Endothelial cell of hepatic sinusoid (primary cell): ENCODE data around the gene TPT1.

ENCODE experiments used
- in situ Hi-C: cut with HindIII; loops from 2 replicates; pipeline ENCODE4 v1.10.0; 2017; ENCODE audit warnings: low sequenced_read_pairs

Gene TPT1

GRCh38 chr13:45336025-45336800, 4.8 kb downstream of the TPT1 start:
- in situ Hi-C loops: no loop called here

DNA sequence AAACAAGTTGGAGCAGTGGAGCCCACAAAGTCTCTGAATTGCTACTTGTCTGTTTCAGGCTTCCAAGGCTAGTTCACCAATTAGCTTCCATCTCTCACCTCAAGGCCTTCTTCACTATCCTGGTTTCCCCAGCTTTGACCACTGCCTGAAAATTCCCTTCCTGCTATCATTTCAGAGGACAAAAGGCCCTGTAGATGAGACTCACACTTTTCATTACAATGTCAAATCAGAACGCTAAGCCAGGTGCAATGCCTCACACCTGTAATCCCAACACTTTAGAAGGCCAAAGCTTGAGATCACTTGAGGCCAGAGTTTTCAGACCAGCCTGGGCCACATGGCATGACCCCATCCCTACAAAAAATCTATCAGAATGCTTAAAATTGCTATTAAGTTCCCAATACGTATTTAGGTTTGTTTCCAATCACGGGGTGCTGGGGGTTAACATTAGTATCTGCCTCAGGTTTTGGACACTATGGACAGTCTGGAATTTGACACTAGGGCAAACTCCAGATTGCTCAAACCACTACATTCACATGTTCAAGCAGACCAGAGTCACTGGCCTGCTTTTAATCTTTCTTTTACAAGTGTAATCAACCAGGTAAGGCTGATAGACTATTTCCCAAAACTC, 5.5 kb downstream of the TPT1 start:
- in situ Hi-C loops: no loop called here

DNA sequence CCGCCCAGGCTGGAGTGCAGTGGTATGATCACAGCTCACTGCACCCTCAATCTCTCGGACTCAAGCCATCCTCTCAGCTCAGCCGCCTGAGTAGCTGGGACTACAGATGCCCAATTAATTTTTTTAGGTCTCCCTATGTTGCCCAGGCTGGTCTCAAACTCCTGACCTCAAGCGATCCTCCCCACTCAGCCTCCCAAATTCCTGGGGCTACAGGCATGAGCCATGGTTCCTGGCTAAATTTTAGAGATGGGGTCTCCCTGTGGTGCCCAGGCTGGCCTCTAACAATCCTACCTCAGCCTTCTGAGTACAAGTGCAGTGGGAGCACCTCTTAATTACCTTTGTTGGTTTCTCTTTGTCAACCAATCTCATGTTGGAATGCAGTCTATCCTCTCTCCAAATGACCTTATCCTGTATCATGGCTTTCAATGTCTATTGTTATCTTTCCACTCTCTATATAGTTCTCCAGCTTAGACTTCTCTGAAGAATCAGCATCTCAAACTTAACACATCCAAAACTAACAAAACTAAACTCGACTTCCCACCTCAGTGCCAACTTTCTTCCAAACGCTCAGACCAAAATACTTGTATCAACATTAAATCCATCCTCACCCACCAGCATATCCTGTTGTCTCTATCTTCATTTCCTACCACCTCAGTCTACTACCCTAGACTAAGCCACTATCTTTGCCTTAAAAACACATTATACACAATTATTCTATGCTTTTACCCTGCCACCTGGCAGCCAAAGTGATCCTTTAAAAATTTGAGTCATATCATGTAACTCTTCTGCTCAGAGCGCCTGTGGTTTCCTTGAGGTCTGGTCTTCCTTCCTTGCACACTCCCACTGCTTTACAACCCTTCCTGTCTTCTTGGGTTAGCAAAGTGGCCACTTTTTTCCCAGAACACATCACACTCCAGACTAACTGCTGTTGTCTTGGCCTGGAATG, 6.7 kb downstream of the TPT1 start:
- in situ Hi-C loops: no loop called here

DNA sequence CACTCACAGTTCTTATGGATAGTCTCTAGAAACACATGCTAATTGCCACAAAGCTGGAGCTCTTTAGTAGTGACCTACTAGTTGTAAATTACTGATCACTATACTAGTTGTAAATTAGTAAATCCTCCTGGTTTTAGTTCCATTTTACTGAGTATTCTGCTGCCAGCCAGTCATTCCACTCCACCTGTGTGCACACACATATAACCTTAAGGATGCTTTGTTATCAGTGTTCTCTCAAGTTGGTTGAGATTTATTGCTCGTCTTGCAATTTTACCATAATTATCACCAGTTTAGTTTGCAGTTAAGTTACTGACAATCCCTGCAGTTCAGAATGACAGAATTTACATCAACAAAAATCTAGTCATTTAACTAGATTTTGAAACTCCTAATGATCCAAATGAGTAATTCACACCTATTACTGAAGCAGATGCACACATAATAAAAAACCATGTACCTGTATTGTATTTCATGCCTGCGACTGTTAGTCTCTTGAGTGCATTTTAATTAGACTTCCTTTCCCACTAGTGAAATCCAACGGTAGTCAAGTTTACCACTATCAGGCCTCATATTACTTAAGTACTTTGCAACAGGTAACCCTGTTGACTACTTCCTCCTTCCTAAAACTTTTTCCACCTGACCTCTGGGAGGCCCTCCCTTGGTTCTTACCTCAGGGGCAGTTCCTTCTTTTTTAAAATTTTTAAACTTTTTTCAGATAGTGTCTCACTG, 7.6 kb downstream of the TPT1 start:
- in situ Hi-C loops: no loop called here

- in situ Hi-C loops: no loop called here
These were observed 8.2 kb downstream of the TPT1 start for GRCh38 chr13:45332831-45333219.

DNA sequence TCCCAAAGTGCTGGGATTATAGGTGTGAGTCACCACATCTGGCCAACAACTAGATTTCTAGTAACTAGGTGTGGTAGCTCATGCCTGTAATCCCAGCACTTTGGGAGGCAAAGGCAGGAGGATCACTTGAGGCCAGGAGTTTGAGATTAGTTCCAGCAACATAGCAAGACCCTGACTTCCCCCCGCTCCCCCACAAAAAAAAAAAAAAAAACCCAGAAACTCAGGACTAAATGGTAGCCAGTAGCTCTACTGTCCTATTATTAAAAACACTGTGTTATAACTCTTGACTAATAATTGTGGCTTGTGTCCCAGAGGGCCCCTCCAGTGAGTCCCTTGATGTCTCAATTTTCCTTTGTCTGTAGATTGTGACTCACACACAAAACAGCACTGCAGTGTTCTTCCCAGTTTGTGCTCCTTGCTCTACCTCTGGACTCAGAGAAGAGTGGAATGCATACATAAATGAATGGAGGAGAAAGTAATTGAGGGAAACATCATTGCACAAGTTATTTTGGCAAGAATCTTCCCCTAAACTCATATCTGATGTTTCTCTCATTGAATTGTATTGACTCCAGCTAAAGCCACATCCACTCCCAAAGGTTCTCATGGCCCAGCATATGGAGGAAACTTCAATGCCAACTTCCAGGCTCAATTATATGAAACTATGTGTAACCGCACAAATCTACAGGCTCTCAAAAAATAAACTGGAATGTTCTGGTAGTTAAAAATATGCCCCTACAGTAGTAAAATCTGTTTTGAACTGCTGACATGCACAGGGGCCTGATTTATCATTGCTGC, 8.8 kb downstream of the TPT1 start:
- in situ Hi-C loops: no loop called here

DNA sequence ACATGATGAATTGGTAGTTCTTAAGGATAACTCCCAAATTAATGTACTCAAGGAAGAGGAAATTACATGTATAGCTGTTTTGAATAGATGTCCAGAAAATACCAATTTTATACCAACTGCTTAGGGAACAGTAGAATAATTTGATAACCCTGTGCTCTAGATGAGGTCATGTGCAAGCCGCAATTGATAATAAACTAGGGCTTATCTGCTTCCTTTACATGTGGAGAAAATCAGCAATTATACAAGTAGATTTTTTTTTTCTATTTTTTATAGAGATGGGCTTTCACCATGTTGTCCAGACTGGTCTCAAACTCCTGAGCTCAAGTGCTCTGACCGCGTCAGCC, 9.3 kb downstream of the TPT1 start:
- in situ Hi-C loops: no loop called here

- in situ Hi-C loops: no loop called here
These were observed 9.8 kb downstream of the TPT1 start for GRCh38 chr13:45331123-45331619.

- in situ Hi-C loops: no loop called here
These were observed 12.3 kb downstream of the TPT1 start for GRCh38 chr13:45328661-45329111.

DNA sequence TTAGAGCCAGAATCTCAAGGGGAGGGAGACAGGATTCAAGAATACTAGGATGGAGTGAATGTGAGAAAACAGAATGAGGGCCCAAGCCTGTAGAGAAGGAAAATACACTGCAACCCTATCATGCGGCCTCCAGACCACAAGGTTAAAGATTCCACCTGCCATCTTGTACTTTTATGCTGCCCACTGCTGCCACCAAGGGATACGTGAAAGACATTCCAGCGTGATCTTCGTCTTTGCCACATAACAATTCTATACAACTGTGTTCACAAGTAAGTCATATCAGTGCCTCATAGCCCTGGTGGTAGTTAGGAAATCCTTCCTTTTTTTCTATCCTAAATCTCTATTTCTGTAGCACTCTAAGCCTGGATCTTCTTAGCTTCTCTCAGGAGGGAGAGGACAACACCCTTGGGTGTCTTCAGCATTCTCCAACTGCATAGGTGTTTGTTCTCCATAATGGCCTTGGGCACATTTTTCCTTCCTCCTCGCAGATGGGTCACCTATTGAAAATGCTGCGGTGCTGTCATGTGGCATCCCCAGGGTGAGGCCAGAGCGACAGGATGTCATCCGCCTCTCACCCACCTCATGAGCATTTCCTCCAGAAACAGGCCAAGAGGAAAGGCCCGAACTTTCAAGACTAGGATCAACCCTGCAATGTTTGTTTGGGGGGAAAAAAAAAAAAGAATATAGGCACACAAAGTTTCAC, 13.6 kb downstream of the TPT1 start:
- in situ Hi-C loops: no loop called here

DNA sequence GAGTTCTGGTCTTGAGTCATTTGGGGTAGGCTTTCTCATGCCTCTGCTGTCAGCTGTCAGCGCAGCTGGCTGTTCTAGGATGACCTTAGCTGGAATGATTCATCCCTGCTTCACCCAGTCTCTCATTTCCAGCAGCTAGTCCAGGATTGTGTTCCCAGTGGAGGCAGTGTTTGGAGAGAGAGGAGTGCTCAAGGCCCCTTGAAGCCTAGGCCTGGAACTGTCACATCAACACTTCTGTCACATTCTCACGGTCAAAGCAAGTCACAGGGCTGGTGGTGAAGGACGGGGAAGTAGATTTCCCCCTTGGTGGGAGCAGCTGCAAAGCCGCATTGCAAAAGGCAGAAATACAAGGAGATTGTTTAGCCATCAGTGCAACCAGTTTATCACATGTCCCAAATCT, 15.2 kb downstream of the TPT1 start:
- in situ Hi-C loops: no loop called here

DNA sequence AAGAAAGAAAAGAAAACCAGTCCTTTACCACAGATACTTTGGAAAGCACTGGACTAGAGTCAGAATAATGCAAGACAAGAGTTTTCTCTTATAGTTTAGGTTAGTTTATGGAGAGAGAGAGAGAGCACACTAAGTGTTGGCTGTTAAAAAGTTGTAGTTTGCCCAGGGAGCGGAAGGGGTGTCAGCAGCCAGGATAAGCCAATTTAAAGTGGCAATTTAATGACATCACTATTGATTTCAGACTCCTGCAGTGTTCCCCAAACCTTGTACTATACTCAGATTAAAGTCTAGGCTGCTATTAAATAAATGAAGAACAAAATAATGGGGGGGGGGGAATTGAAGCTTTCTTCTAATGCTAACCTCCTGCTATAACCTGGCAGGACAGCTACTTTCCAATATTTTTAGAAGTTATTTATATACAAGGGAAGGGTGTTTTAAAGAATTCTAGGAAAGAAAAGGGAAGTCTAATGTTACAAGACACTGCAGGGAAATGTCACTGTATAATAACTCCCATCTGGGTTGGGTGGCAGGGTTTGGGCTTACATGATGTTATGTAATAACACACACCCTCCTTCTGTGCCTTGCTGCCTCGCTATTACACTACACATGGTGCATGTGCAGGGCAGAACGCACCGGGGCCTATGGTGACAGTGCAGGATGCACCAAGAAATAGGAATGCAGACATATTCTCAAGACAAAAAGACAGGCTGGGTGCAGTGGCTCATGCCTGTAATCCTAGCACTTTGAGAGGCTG, 19.9 kb downstream of the TPT1 start:
- in situ Hi-C loops: no loop called here

- in situ Hi-C loops: no loop called here
These were observed 24.0 kb downstream of the TPT1 start for GRCh38 chr13:45316996-45317395.

DNA sequence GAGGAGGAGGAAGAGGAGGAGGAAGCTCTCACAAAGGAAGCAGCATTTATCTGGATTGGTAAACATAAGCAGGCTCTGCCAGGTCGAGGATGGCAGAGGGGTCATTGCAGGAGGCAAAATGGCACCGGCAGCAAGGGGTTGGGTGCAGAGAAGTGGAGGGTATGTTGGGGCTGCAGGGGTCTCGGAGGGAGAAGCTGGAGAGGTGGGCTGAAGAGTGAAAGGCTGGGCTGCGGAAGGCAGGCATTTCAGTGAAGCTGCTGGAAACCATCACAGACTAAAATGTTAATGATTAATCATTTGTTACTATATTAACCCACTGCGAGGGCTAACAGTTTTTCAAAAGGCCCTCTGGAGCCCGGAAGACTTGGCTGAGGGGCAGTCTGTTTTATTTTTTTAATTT, 24.6 kb downstream of the TPT1 start:
- in situ Hi-C loops: no loop called here

DNA sequence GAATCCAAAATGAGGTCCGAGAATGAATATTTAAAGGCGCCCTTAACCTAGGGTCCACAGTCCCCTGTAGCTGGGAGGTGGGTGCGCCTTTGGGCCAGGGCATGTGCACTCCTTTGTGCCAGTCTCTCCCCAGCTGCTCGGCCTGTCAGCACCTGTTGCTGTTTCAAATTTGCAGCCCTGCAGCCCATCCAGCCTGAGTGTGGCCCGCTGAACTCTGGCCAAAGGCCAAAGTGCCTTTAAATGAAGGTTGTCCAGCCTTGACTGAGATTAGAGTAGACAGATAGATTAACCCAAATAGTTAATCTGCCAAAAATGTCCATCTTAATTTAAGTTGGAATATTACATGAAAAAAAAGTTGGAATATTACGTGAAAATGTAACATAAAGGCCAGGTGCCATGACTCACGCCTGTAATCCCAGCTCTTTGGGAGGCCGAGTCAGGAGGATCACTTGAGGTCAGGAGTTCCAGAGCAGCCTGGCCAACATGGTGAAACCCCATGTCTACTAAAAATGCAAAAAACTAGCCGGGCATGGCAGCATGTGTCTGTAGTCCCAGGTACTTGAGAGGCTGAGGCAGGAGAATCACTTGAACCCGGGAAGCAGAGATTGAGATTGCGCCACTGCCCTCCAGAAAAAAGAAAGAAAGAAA, 25.3 kb downstream of the TPT1 start:
- in situ Hi-C loops: no loop called here

DNA sequence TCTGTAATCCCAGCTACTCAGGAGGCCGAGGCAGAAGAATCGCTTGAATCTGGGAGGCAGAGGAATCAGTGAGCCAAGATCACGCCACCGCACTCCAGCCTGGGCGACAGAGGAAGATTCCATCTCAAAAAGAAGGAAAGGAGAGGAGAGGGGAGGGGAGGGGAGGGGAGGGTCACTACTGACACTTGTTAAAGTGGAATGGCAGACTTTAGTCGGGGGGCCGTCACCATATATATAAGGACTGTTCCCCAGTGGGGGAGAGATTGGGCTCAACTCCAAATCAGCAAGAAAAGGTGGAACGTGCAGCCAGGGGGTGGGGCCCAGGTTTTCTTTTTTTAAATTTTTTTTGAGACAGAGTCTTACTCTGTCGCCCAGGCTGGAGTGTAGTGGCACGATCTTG, 26.2 kb downstream of the TPT1 start:
- in situ Hi-C loops: no loop called here

GRCh38 chr13:45310341-45311131, 30.4 kb downstream of the TPT1 start:
- in situ Hi-C loops: no loop called here
